IPS DF 4.7 (cell line): ENCODE results near the gene LARP7.
"Not testable (repeated sequence)": the region's sequence is repeated elsewhere in the genome, so short reads cannot be mapped to it uniquely, and the experiment has no call there.

Experiments
- DNase-seq: peaks from one replicate; pipeline ENCODE4 v3.0.0-alpha.2; 2013; ENCODE audit warnings: low spot score; ENCODE audit errors: extremely low read depth

The LARP7 gene

DNA sequence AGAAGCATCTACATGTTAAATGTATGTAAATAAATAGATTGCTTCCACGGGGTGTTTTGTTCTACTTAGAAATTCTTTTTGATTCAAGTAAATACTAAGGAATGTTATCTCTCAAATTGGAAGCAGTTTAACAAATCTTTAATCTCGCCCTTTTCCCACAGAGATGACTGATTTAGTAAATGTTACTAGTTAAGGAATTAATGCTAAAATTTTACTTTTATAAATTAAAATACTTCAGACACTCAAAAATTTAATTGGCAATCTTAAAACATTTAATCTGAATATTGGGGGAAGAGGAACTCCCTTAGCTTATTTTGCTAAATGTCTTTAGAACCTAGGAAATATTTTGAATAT lies 12.1 kb downstream of the LARP7 start:
- no peak for DNase-seq

- DNase-seq = no peak
Measured at GRCh38 chr4:112650332-112650731, 13.4 kb downstream of the LARP7 start.

DNA sequence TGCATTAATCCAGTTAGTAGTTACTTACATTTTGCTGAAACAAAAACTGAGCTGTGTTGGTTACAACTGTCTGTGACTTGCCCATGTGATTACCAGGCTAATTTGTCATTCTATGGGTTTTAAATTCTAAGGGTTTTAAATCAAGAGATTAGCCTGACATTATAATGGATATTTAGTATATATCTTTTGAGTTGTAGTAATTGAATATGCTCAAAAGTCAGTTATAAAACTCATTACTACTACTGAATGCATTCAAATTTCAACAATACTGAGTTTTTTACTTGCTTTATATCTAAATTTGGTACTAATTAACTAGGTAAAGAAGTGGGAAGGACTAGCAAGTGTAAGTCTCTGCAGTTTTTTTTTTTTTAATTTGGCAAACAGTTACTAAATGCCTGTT lies 14.7 kb downstream of the LARP7 start:
- DNase-seq = no peak

- DNase-seq = peak; percentile 93
Measured at GRCh38 chr4:112652216-112652615, 15.3 kb downstream of the LARP7 start.

DNA sequence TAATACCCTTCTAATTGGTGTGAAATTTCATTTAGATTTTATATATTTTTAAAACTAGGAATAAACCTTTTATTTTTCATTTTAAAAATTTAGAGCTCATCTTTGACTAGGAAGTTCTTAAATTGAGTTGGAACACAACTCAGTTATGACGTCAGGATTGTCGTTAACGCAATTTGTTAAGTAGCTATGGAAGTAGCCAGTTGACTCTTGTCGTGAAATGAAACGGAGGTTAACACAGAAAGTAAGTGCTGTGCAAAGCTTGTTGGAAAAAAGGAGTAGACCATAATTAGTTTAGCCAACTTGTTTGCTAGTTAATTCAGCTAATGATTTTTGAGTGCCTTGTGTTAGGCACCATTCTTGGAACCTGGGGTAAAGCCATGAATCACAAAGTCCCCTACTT lies 18.3 kb downstream of the LARP7 start:
- no peak for DNase-seq

DNA sequence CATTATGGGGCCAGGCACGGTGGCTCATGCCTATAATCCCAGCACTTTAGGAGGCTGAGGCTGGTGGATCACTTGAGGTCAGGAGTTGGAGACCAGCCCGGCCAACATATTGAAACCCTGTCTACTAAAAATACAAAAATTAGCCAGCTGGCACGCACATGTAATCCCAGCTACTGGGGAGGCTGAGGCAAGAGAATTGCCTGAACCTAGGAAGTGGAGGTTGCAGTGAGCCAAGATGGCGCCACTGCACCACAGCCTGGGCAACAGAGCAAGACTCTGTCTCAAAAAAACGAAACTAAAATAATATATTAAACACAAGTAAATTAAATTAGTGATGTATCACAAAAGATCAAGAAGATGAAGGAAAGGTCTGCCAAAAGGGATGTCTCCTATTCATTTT lies 19.2 kb downstream of the LARP7 start:
- not testable (repeated sequence) for DNase-seq

DNA sequence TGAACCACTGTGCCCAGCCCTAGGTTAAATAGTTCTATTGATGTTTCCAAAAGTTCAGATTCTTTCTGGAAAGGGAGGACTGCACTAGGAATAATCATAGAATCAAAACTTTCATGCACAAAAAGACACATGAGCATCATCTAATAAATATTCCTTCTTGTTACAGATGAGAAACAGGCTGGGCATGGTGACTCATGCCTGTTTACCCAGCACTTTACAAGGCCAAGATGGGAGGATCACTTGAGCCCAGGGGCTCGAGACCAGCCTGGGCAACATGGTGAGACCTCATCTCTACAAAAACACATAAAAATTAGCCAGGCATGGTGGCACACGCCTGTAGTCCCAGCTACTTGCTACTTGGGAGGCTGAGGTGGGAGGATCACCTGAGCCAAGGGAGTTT lies 27.7 kb downstream of the LARP7 start:
- DNase-seq = no peak

GRCh38 chr4:112668131-112668530 lies 31.2 kb downstream of the LARP7 start:
- no peak for DNase-seq

DNA sequence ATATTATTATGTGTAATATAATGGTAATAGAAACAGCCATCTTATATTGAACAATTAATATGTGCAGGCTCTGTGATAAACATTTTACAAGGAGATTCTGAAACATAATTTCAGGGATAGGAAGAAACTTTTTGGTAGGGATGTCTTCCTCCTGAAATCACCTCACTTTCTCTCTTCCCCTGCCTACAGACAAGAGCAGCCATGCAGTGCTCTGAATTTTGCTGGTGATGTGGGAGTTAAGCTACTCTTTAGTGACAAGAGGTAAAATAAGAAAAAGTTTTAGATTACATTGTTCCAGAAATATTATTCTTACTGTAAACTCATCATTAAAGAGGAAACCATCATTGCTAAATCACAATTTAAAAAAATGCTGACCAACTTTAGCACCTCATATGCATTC lies 36.1 kb downstream of the LARP7 start:
- DNase-seq = no peak

DNA sequence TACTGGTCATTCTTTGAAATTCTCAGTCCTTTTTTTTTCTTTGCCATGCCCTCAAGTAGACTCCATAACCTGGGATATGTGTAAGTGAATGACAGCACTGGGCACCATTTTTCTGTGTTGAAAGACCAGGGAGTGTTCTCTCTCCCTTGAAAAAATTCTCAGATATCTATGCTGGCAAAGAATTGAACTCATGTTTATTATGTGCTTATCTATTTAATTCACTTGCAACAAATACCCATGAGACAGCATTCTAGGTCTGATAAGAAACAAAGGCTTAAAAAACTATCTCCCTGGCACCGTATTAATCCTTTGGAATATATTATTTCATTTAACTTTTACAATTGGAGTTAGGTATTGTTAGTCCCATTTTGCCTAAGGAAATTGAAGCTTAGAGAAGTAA lies 36.7 kb downstream of the LARP7 start:
- no peak for DNase-seq

DNA sequence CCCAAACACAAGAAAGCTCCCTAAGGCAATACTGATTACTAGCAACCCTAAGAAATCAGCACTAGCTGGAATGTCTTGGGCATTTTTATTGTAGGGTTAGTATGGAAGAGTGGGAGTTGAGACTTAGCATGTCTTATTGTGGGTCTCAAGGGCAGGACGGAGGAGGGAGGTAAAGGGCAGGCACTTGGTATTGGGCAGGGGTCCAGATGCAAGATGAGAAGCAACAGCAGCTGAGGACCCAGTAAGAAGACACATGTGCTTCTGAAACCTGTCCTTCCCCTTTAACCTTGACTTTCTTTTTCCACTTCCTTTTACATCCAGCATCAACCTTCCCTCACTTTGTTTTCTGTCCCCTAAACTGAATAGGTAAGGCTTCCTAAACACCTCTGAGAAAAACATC lies 37.4 kb downstream of the LARP7 start:
- DNase-seq = no peak

- no peak for DNase-seq
Measured at GRCh38 chr4:112677519-112678091, 40.7 kb downstream of the LARP7 start.

DNA sequence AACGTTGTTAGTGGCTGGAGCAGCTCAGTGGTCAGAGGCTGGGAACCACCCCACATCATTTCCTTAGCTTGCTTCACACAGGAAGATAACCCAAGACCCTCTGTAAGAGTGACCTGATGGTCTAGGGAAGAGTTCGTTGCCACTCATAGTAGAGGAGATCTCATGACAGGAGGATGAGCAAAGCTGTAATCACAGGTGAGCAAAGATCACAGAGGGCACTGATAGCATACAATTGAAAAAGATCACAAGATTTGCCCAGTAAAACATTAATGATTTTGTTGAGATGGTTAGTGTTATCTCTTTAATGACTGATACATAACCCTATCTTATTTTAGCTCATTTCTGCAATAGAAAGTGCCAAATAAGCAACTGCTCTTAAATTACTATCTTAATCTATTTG lies 44.1 kb downstream of the LARP7 start:
- DNase-seq = no peak

DNA sequence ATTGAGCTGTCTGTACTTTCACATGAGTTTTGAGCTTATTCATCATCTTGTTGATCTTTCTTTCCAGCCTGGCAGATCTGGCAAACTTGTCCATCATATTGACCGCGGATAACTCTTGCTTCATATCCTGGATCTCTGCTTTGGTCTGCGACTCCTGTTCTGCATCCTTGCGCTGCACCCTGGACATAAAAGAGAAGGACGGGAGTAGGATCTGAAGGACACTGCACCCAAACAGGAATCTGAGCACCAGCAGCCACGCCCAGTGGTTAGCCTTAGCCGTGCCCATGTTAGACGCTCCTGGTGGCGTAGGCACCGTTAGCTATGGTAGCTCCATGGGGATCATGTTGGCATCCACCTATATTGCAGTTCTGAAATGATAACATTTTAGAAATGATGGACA lies 56.6 kb downstream of the LARP7 start:
- no peak for DNase-seq

GRCh38 chr4:112700679-112701078 lies 63.7 kb downstream of the LARP7 start:
- no peak for DNase-seq

DNA sequence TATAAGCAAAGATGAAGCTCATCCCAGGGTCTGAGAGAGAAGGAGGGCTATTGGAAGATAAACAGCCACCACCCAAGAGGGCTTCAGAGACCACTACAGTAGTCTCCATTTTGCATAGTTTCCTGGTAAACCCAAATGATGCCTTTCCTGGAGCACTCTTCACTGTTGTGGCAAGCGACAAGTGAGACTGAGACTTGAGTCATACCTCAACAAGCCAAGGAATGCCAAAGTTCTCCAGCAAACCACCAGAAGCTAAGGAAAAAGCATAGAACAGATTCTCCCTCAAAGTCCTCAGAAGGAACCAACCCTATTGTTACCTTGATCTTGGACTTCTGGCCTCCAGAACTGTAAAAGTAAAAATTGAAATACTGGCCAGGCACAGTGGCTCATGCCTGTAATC lies 65.9 kb downstream of the LARP7 start:
- DNase-seq = no peak

DNA sequence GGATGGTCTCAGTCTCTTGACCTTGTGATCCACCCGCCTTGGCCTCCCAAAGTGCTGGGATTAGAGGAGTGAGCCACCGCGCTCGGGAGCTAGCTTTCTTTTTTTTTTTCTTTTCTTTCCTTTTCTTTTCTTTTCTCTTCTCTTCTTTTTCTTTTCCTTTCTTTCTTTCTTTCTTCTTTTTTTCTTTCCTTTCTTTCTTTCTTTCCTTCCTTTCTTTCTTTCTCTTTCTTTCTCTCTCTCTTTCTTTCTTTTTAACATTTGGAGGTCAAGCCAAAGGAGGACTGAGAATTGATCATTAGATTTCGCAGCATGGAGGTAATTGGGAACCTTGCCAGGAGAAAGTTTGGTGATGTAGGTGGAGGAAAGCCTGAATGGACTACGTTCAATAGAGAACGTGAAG lies 67.4 kb downstream of the LARP7 start:
- DNase-seq = no peak

GRCh38 chr4:112704991-112705845 lies 68.3 kb downstream of the LARP7 start:
- DNase-seq = no peak

DNA sequence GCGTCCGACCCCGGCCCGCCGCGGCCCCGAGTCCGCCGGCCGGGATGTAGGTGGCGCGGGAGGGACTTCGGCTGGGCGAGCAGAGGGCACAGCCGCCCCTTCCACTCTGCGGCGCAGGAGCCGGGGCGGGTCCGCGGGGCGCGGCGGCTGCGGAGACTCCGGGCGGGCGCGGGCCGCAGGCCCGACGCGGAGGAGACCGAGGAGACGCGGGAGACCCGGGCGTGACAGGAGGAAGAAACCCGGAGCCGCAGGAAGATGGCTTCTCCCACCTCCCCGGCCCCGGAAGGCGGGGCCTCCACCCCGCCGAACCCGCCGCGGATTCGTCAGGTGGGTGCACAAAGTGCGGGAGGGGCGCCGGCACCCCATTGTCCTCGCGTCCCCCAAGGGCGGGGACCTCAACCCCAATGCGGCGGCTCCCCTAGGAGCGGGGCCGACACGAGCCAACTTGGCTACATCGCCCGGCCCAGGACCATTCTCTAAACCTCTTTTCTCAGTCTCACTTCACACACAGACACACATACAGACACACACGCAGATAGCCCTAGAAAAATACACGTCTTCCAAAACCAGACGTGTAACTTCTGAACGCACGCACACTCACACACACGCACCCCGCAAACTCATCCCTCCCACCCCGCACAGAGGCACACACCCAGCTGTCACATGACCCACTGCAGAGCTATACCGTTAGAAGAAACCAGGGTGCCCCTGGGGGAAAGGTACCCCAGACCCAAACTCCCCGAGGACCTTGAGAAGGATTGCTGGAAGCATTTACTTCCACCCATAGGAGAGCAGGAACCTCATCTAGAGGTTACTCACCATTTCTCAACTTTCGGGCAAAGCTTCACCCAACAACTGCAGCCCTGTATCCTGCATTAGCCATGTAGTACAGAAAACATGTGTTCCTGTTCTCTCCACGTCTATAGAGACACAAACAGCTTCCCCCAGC lies 69.2 kb downstream of the LARP7 start:
- not testable (repeated sequence) for DNase-seq

- DNase-seq = no peak
Measured at GRCh38 chr4:112706840-112707207, 69.9 kb downstream of the LARP7 start.
